ENCODE measurements around the gene SLC35E2B. TPM values are rescaled to one million over a fixed set of nuclear protein-coding genes. Genes with fewer than 3 reads are reported as not detected.

The SLC35E2B gene
- total RNA-seq, 1 donor from 2014 or later: 151 TPM

DNA sequence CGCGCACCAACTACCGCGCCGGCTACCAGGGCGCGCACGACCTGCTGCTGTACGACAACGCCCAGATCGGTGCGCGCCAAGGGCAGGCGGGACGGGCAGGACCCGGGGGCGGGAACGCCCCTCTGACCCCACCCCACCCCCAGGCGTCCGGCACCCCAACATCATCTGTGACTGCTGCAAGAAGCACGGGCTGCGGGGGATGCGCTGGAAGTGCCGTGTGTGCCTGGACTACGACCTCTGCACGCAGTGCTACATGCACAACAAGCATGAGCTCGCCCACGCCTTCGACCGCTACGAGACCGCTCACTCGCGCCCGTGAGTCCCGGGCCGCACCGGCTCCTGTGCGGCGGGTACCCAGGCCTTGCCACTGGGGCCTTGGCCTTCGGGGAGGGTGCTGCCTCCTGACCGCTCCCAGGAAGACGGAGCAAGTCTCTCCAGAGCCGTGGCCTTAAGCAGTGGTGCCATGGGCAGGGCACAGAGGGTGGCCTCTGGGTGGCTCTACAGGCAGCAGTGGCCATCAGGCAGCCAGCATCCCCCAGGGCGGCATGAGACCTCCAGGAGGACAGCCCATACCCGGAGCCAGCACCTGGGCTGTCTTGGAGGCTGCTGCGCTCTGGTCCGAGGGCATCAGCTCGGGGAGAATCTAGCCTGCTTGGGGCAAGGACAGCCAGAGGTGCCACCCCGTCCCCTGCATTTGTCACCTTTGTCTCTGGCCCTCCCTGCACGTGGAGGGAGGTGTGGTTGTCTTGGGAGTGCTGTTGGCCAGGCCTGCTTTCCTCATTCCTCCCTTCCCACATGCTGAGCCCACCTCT, 68.8 kb downstream of the SLC35E2B start:
- H3K36me3 Mint-ChIP-seq (ENCODE audit: unreplicated experiment): no peaks in the 10 kb centered on the region

DNA sequence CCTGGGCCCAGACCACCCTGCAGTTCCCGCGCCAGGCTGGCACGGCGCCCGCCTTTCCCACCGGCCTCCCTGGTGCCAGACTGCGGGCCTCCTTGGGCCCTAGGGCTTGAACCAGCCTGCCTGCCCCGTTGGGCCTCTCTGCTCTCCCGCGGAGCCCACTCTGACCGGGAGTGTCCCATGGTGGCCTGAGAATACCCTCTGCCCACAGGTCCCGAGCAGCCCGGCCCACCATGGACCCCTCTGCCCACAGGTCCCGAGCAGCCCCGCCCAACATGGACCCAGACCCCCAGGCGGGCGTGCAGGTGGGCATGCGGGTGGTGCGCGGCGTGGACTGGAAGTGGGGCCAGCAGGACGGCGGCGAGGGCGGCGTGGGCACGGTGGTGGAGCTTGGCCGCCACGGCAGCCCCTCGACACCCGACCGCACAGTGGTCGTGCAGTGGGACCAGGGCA, 69.4 kb downstream of the SLC35E2B start:
- DNase-seq: no peak
- peaks cover 10% of the 10 kb centered on the region for H3K4me1 Mint-ChIP-seq (ENCODE audit: low read depth, unreplicated experiment)
- H3K9me3 Mint-ChIP-seq (ENCODE audit: unreplicated experiment): peaks cover 13% of the 10 kb centered on the region
- no peak overlapping the region for H3K27ac Mint-ChIP-seq (ENCODE audit: unreplicated experiment)
- peaks cover 22% of the 10 kb centered on the region for H3K27me3 Mint-ChIP-seq (ENCODE audit: unreplicated experiment)
- TF ChIP-seq, protein P1, sequence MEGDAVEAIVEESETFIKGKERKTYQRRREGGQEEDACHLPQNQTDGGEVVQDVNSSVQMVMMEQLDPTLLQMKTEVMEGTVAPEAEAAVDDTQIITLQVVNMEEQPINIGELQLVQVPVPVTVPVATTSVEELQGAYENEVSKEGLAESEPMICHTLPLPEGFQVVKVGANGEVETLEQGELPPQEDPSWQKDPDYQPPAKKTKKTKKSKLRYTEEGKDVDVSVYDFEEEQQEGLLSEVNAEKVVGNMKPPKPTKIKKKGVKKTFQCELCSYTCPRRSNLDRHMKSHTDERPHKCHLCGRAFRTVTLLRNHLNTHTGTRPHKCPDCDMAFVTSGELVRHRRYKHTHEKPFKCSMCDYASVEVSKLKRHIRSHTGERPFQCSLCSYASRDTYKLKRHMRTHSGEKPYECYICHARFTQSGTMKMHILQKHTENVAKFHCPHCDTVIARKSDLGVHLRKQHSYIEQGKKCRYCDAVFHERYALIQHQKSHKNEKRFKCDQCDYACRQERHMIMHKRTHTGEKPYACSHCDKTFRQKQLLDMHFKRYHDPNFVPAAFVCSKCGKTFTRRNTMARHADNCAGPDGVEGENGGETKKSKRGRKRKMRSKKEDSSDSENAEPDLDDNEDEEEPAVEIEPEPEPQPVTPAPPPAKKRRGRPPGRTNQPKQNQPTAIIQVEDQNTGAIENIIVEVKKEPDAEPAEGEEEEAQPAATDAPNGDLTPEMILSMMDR (IDR thresholded peaks at IDR 0.05; ENCODE audit: partially characterized antibody, unreplicated experiment): no peak
- no peak overlapping the region for H3K4me3 Mint-ChIP-seq (ENCODE audit: unreplicated experiment)
- no peaks in the 10 kb centered on the region for H3K36me3 Mint-ChIP-seq (ENCODE audit: unreplicated experiment)

More for the DNA sequence above, 68.8 kb downstream of the SLC35E2B start:
- Mint-ChIP-seq H3K4me1 (ENCODE audit: low read depth, unreplicated experiment) (peaks cover 10% of the 10 kb centered on the region), H3K4me3 (ENCODE audit: unreplicated experiment) (no peak overlapping the region), H3K27me3 (ENCODE audit: unreplicated experiment) (peaks cover 22% of the 10 kb centered on the region), H3K9me3 (ENCODE audit: unreplicated experiment) (peaks cover 13% of the 10 kb centered on the region), H3K27ac (ENCODE audit: unreplicated experiment) (no peak overlapping the region)
- DNase-seq: no peak
- TF ChIP-seq, protein P1 (IDR thresholded peaks at IDR 0.05; ENCODE audit: partially characterized antibody, unreplicated experiment): no peak

DNA sequence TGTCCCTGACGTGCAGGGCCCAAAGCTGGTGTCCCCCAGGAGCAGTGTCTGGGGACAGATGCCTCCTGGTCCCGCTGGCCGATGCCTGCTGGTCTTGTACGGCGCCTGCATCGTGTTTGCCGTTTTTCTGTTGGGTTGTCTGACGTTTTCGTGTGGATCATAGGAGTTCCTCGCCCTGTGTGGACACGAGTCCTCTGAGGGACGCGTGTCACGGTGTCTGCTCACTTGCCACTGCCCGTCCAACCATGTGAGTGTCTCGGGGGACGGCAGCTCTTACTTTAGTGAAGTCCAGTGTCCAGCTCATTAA, 69.9 kb downstream of the SLC35E2B start:
- no peak for DNase-seq
- Mint-ChIP-seq H3K4me1 (ENCODE audit: low read depth, unreplicated experiment) (peaks cover 10% of the 10 kb centered on the region), H3K36me3 (ENCODE audit: unreplicated experiment) (no peaks in the 10 kb centered on the region), H3K27ac (ENCODE audit: unreplicated experiment) (peak overlapping the region; percentile 46), H3K9me3 (ENCODE audit: unreplicated experiment) (peaks cover 13% of the 10 kb centered on the region), H3K27me3 (ENCODE audit: unreplicated experiment) (peaks cover 21% of the 10 kb centered on the region), H3K4me3 (ENCODE audit: unreplicated experiment) (peak overlapping the region; percentile 65)
- TF ChIP-seq, protein P1 (IDR thresholded peaks at IDR 0.05; ENCODE audit: partially characterized antibody, unreplicated experiment): no peak

DNA sequence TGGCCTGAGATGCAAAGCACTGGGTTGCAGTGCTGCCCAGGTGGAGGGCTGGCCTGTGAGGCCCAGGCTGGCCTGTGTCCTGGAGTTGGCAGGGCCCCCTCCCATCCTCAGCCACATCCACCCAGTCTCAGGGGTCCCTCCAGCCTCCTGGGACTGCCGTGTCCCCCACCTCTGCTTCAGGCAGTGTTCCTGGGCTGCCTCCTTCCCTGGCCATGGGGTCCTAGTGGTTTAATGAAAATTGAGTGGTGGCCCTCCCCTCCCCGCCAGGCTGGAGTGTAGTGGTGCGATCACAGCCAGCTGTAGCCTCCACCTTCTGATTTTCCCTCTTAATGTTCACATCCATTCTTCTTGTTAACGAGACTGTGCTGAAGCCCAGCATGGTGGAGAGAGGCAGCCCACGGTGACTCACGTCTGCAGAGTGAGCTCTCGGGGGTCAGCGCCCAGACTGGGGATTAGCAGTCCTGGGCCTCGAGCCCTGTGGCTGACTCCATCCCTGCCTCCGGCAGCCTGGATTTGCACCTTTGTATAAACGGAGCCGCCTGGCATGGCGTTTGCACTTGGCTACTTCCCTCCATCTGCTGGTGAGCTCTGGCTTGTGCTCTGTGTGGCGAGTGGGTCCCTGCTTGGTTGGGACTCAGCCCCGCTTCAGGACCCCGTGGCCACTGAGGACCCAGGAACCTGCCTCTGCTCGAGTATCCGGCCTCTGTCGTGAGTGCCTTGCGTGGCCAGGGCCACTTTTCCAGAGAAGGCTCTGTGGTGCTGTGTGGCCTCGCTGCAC, 70.4 kb downstream of the SLC35E2B start:
- Mint-ChIP-seq H3K9me3 (ENCODE audit: unreplicated experiment) (peaks cover 16% of the 10 kb centered on the region), H3K27me3 (ENCODE audit: unreplicated experiment) (peaks cover 21% of the 10 kb centered on the region), H3K4me1 (ENCODE audit: low read depth, unreplicated experiment) (peaks cover 10% of the 10 kb centered on the region), H3K27ac (ENCODE audit: unreplicated experiment) (peak overlapping the region; percentile 46), H3K36me3 (ENCODE audit: unreplicated experiment) (no peaks in the 10 kb centered on the region), H3K4me3 (ENCODE audit: unreplicated experiment) (no peak overlapping the region)
- DNase-seq: no peak
- TF ChIP-seq, protein P1 (IDR thresholded peaks at IDR 0.05; ENCODE audit: partially characterized antibody, unreplicated experiment): no peak
